Liver (tissue), 3 donors: Measurements from ENCODE around the gene SLC38A11.

ENCODE experiments used
- EGR1 ChIP-seq, 2 donors: IDR thresholded peaks; 2 replicates each; pipeline ENCODE4 v1.6.1; 2016 to 2018; ENCODE audit warnings: antibody characterized with exemption in 2 of 2, low read depth in 2 of 2
- RAD21 ChIP-seq, 2 donors: IDR thresholded peaks; 2 replicates each; pipeline ENCODE4 v1.6.1; 2016; ENCODE audit warnings: antibody characterized with exemption in 2 of 2, mild to moderate bottlenecking in 2 of 2
- TF ChIP-seq, protein P1 (sequence below): IDR thresholded peaks from 2 replicates; pipeline ENCODE4 v1.6.1; 2016; ENCODE audit warnings: antibody characterized with exemption
- TF ChIP-seq, protein P2 (sequence below): IDR thresholded peaks from 2 replicates; pipeline ENCODE4 v1.6.1; 2016; ENCODE audit warnings: antibody characterized with exemption
- TF ChIP-seq, protein P3 (sequence below): IDR thresholded peaks from 2 replicates; pipeline ENCODE4 v1.6.1; 2016; ENCODE audit warnings: antibody characterized with exemption, mild to moderate bottlenecking
- TF ChIP-seq, protein P4 (sequence below): fragments of 150-350 bp; IDR thresholded peaks from 2 replicates; pipeline ENCODE4 v1.5.1; 2017; ENCODE audit warnings: improper control_type of control experiment, low read depth, low read length; ENCODE audit not compliant: missing input control
- donor health status: healthy.
- donor health status: healthy.

DNA sequence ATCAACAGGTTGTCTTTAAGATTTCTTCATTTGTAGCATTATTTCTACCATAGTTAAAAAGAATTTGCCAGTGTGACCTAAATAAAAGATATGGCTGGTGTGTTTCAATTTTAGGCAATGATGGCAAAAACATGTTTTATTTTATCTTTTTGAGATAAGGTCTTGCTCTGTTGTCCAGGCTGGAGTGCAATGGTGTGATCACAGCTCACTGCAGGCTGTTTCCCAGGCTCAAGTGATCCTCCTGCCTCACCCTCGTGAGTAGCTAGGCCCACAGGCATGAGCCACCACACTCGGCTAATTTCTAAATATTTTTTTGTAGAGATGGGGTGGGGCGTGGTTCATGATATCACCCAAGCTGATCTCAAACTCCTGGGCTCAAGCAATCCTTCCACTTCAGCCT is 66.7 kb downstream of the SLC38A11 start:
- TF ChIP-seq, protein P1, sequence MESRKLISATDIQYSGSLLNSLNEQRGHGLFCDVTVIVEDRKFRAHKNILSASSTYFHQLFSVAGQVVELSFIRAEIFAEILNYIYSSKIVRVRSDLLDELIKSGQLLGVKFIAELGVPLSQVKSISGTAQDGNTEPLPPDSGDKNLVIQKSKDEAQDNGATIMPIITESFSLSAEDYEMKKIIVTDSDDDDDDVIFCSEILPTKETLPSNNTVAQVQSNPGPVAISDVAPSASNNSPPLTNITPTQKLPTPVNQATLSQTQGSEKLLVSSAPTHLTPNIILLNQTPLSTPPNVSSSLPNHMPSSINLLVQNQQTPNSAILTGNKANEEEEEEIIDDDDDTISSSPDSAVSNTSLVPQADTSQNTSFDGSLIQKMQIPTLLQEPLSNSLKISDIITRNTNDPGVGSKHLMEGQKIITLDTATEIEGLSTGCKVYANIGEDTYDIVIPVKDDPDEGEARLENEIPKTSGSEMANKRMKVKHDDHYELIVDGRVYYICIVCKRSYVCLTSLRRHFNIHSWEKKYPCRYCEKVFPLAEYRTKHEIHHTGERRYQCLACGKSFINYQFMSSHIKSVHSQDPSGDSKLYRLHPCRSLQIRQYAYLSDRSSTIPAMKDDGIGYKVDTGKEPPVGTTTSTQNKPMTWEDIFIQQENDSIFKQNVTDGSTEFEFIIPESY = no peak
- no peak for TF ChIP-seq EGR1 (IDR thresholded peaks at IDR 0.05; ENCODE audit: low read depth in 2 of 2)
- no peak for TF ChIP-seq RAD21 (IDR thresholded peaks at IDR 0.05)
- TF ChIP-seq, protein P2, sequence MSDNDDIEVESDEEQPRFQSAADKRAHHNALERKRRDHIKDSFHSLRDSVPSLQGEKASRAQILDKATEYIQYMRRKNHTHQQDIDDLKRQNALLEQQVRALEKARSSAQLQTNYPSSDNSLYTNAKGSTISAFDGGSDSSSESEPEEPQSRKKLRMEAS = no peak
- TF ChIP-seq, protein P3, sequence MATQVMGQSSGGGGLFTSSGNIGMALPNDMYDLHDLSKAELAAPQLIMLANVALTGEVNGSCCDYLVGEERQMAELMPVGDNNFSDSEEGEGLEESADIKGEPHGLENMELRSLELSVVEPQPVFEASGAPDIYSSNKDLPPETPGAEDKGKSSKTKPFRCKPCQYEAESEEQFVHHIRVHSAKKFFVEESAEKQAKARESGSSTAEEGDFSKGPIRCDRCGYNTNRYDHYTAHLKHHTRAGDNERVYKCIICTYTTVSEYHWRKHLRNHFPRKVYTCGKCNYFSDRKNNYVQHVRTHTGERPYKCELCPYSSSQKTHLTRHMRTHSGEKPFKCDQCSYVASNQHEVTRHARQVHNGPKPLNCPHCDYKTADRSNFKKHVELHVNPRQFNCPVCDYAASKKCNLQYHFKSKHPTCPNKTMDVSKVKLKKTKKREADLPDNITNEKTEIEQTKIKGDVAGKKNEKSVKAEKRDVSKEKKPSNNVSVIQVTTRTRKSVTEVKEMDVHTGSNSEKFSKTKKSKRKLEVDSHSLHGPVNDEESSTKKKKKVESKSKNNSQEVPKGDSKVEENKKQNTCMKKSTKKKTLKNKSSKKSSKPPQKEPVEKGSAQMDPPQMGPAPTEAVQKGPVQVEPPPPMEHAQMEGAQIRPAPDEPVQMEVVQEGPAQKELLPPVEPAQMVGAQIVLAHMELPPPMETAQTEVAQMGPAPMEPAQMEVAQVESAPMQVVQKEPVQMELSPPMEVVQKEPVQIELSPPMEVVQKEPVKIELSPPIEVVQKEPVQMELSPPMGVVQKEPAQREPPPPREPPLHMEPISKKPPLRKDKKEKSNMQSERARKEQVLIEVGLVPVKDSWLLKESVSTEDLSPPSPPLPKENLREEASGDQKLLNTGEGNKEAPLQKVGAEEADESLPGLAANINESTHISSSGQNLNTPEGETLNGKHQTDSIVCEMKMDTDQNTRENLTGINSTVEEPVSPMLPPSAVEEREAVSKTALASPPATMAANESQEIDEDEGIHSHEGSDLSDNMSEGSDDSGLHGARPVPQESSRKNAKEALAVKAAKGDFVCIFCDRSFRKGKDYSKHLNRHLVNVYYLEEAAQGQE = no peak
- TF ChIP-seq, protein P4, sequence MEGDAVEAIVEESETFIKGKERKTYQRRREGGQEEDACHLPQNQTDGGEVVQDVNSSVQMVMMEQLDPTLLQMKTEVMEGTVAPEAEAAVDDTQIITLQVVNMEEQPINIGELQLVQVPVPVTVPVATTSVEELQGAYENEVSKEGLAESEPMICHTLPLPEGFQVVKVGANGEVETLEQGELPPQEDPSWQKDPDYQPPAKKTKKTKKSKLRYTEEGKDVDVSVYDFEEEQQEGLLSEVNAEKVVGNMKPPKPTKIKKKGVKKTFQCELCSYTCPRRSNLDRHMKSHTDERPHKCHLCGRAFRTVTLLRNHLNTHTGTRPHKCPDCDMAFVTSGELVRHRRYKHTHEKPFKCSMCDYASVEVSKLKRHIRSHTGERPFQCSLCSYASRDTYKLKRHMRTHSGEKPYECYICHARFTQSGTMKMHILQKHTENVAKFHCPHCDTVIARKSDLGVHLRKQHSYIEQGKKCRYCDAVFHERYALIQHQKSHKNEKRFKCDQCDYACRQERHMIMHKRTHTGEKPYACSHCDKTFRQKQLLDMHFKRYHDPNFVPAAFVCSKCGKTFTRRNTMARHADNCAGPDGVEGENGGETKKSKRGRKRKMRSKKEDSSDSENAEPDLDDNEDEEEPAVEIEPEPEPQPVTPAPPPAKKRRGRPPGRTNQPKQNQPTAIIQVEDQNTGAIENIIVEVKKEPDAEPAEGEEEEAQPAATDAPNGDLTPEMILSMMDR = no peak
